ENCODE results near the gene SLC27A3.

The SLC27A3 gene

GRCh38 chr1:153783233-153784190 is 8.3 kb downstream of the SLC27A3 start:
- no peak for TF ChIP-seq RARB (CRISPR knock-in tag; IDR thresholded peaks at IDR 0.05)
- peak; percentile 96 for ATAC-seq

- TF ChIP-seq ZFP30 (CRISPR knock-in tag; IDR thresholded peaks at IDR 0.05) (no peak), OSR1 (CRISPR knock-in tag; IDR thresholded peaks at IDR 0.05) (no peak), CSDC2 (CRISPR knock-in tag; IDR thresholded peaks at IDR 0.05) (no peak), GLIS3 (CRISPR knock-in tag; IDR thresholded peaks at IDR 0.05) (no peak), ARNTL (CRISPR knock-in tag; IDR thresholded peaks at IDR 0.05; ENCODE audit: borderline replicate concordance, low read depth) (no peak), ZNF565 (CRISPR knock-in tag; conservative IDR thresholded peaks at IDR 0.05; ENCODE audit: low read depth) (no peak), ESRRG (CRISPR knock-in tag; IDR thresholded peaks at IDR 0.05) (no peak), PPARA (CRISPR knock-in tag; IDR thresholded peaks at IDR 0.05; ENCODE audit: borderline replicate concordance) (no peak), ZC3H10 (CRISPR knock-in tag; IDR thresholded peaks at IDR 0.05) (no peak), SNAI2 (CRISPR knock-in tag; IDR thresholded peaks at IDR 0.05) (no peak)
- TF ChIP-seq, protein P1, sequence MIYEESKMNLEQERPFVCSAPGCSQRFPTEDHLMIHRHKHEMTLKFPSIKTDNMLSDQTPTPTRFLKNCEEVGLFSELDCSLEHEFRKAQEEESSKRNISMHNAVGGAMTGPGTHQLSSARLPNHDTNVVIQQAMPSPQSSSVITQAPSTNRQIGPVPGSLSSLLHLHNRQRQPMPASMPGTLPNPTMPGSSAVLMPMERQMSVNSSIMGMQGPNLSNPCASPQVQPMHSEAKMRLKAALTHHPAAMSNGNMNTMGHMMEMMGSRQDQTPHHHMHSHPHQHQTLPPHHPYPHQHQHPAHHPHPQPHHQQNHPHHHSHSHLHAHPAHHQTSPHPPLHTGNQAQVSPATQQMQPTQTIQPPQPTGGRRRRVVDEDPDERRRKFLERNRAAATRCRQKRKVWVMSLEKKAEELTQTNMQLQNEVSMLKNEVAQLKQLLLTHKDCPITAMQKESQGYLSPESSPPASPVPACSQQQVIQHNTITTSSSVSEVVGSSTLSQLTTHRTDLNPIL (CRISPR knock-in tag; IDR thresholded peaks at IDR 0.05; ENCODE audit: low read depth), result no peak
- TF ChIP-seq, protein P2, sequence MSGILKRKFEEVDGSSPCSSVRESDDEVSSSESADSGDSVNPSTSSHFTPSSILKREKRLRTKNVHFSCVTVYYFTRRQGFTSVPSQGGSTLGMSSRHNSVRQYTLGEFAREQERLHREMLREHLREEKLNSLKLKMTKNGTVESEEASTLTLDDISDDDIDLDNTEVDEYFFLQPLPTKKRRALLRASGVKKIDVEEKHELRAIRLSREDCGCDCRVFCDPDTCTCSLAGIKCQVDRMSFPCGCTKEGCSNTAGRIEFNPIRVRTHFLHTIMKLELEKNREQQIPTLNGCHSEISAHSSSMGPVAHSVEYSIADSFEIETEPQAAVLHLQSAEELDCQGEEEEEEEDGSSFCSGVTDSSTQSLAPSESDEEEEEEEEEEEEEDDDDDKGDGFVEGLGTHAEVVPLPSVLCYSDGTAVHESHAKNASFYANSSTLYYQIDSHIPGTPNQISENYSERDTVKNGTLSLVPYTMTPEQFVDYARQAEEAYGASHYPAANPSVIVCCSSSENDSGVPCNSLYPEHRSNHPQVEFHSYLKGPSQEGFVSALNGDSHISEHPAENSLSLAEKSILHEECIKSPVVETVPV (CRISPR knock-in tag; IDR thresholded peaks at IDR 0.05), result no peak
- TF ChIP-seq, protein P3, sequence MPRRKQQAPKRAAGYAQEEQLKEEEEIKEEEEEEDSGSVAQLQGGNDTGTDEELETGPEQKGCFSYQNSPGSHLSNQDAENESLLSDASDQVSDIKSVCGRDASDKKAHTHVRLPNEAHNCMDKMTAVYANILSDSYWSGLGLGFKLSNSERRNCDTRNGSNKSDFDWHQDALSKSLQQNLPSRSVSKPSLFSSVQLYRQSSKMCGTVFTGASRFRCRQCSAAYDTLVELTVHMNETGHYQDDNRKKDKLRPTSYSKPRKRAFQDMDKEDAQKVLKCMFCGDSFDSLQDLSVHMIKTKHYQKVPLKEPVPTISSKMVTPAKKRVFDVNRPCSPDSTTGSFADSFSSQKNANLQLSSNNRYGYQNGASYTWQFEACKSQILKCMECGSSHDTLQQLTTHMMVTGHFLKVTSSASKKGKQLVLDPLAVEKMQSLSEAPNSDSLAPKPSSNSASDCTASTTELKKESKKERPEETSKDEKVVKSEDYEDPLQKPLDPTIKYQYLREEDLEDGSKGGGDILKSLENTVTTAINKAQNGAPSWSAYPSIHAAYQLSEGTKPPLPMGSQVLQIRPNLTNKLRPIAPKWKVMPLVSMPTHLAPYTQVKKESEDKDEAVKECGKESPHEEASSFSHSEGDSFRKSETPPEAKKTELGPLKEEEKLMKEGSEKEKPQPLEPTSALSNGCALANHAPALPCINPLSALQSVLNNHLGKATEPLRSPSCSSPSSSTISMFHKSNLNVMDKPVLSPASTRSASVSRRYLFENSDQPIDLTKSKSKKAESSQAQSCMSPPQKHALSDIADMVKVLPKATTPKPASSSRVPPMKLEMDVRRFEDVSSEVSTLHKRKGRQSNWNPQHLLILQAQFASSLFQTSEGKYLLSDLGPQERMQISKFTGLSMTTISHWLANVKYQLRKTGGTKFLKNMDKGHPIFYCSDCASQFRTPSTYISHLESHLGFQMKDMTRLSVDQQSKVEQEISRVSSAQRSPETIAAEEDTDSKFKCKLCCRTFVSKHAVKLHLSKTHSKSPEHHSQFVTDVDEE (CRISPR knock-in tag; IDR thresholded peaks at IDR 0.05), result no peak
- no peak for ATAC-seq
Measured at GRCh38 chr1:153786038-153786790, 11.0 kb downstream of the SLC27A3 start.

DNA sequence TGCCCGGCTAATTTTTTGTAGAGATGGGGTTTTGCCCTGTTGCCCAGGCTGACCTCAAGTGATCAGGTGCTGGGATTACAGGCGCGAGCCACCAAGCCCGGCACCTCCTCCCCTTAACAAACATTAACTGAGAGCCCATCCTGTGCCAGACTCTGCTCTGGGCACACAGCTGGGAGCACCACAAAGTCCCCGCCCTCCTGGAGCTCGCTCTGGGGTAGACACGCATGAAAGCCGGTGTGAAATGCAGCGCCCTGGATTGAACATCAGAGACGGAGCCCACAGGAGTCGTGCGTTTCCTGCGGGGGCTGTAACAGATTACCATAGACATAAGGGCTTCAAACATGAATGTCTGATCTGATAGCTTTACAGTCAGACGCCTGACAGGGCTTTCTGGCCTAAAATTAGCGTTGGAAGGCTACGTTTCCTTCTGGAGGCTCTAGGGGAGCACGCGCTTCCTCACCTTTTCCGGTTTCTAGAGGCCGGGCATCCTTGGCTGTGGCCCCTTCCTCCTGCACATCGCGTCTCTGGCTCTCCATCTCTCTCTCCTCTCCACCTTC is 14.3 kb downstream of the SLC27A3 start:
- ATAC-seq, result no peak
- no peak for TF ChIP-seq ZC3H10 (CRISPR knock-in tag; IDR thresholded peaks at IDR 0.05)
- TF ChIP-seq SNAI2 (CRISPR knock-in tag; IDR thresholded peaks at IDR 0.05), result no peak
- no peak for TF ChIP-seq TOX (CRISPR knock-in tag; IDR thresholded peaks at IDR 0.05; ENCODE audit: borderline replicate concordance)
- no peak for TF ChIP-seq ZNF565 (CRISPR knock-in tag; conservative IDR thresholded peaks at IDR 0.05; ENCODE audit: low read depth)
- no peak for TF ChIP-seq ZNF70 (CRISPR knock-in tag; IDR thresholded peaks at IDR 0.05)
- no peak for TF ChIP-seq PPARA (CRISPR knock-in tag; IDR thresholded peaks at IDR 0.05; ENCODE audit: borderline replicate concordance)
- TF ChIP-seq, protein P2 (CRISPR knock-in tag; IDR thresholded peaks at IDR 0.05), result no peak
- no peak for TF ChIP-seq GLIS3 (CRISPR knock-in tag; IDR thresholded peaks at IDR 0.05)
- TF ChIP-seq CSDC2 (CRISPR knock-in tag; IDR thresholded peaks at IDR 0.05), result no peak
- no peak for TF ChIP-seq RARB (CRISPR knock-in tag; IDR thresholded peaks at IDR 0.05)
- TF ChIP-seq BACH2 (CRISPR knock-in tag; IDR thresholded peaks at IDR 0.05; ENCODE audit: borderline replicate concordance), result no peak
- TF ChIP-seq, protein P4, sequence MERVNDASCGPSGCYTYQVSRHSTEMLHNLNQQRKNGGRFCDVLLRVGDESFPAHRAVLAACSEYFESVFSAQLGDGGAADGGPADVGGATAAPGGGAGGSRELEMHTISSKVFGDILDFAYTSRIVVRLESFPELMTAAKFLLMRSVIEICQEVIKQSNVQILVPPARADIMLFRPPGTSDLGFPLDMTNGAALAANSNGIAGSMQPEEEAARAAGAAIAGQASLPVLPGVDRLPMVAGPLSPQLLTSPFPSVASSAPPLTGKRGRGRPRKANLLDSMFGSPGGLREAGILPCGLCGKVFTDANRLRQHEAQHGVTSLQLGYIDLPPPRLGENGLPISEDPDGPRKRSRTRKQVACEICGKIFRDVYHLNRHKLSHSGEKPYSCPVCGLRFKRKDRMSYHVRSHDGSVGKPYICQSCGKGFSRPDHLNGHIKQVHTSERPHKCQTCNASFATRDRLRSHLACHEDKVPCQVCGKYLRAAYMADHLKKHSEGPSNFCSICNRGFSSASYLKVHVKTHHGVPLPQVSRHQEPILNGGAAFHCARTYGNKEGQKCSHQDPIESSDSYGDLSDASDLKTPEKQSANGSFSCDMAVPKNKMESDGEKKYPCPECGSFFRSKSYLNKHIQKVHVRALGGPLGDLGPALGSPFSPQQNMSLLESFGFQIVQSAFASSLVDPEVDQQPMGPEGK (CRISPR knock-in tag; IDR thresholded peaks at IDR 0.05; ENCODE audit: borderline replicate concordance), result no peak
- no peak for TF ChIP-seq ZFP30 (CRISPR knock-in tag; IDR thresholded peaks at IDR 0.05)
- TF ChIP-seq ISL1 (CRISPR knock-in tag; IDR thresholded peaks at IDR 0.05), result no peak
- TF ChIP-seq ARNTL (CRISPR knock-in tag; IDR thresholded peaks at IDR 0.05; ENCODE audit: borderline replicate concordance, low read depth), result no peak
- TF ChIP-seq ZFP3 (CRISPR knock-in tag; IDR thresholded peaks at IDR 0.05), result no peak
- TF ChIP-seq ZNF8 (CRISPR knock-in tag; IDR thresholded peaks at IDR 0.05), result no peak
- no peak for TF ChIP-seq TCF4 (CRISPR knock-in tag; IDR thresholded peaks at IDR 0.05; ENCODE audit: borderline replicate concordance)
- TF ChIP-seq, protein P5, sequence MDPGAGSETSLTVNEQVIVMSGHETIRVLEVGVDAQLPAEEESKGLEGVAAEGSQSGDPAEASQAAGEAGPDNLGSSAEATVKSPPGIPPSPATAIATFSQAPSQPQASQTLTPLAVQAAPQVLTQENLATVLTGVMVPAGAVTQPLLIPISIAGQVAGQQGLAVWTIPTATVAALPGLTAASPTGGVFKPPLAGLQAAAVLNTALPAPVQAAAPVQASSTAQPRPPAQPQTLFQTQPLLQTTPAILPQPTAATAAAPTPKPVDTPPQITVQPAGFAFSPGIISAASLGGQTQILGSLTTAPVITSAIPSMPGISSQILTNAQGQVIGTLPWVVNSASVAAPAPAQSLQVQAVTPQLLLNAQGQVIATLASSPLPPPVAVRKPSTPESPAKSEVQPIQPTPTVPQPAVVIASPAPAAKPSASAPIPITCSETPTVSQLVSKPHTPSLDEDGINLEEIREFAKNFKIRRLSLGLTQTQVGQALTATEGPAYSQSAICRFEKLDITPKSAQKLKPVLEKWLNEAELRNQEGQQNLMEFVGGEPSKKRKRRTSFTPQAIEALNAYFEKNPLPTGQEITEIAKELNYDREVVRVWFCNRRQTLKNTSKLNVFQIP (CRISPR knock-in tag; IDR thresholded peaks at IDR 0.05; ENCODE audit: borderline replicate concordance, low read depth), result no peak

Measured in SK-N-SH treated with all-trans-retinoic acid at 6 μM for 48 hours (cell line).